ENCODE measurements around the gene WASF2.

WASF2 gene

DNA sequence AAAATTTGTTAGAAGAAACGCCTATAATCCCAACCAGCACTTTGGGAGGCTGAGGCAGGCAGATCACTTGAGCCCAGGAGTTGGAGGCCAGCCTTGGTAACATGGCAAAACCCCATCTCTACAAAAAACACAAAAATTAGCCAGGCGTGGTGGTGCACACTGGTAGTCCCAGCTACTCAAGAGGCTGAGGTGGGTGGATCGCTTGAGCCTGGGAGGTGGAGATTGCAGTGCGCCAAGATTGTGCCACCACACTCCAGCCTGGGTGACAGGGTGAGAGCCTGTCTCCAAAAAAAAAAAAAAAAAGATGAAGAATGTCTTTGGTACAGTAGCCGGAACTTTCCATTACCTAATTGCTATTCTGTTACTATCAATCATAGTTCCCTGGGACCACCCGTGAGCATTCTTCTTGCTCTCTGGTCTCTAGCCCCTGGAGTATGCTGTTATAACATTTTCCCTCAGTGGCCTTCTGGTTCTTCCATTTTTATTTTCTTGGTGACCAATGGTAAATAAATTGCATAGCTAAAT is 43.4 kb downstream of the WASF2 start:
- no peak overlapping the region for H3K4me3 ChIP-seq (replicated peaks; ENCODE audit: insufficient read depth, low read length)
- no peaks in the 10 kb centered on the region for H3K27me3 ChIP-seq (ENCODE audit: insufficient read depth, poor library complexity, severe bottlenecking)
- no peak overlapping the region for H3K27ac ChIP-seq (replicated peaks)
- TF ChIP-seq, protein P1, sequence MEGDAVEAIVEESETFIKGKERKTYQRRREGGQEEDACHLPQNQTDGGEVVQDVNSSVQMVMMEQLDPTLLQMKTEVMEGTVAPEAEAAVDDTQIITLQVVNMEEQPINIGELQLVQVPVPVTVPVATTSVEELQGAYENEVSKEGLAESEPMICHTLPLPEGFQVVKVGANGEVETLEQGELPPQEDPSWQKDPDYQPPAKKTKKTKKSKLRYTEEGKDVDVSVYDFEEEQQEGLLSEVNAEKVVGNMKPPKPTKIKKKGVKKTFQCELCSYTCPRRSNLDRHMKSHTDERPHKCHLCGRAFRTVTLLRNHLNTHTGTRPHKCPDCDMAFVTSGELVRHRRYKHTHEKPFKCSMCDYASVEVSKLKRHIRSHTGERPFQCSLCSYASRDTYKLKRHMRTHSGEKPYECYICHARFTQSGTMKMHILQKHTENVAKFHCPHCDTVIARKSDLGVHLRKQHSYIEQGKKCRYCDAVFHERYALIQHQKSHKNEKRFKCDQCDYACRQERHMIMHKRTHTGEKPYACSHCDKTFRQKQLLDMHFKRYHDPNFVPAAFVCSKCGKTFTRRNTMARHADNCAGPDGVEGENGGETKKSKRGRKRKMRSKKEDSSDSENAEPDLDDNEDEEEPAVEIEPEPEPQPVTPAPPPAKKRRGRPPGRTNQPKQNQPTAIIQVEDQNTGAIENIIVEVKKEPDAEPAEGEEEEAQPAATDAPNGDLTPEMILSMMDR (IDR thresholded peaks at IDR 0.05; ENCODE audit: insufficient read depth, low read length), result no peak
- TF ChIP-seq SPI1 (IDR thresholded peaks at IDR 0.05; ENCODE audit: borderline replicate concordance, low read depth) (no peak), POLR2AphosphoS5 (IDR thresholded peaks at IDR 0.05; ENCODE audit: low read depth) (no peak)
- DNase-seq (ENCODE audit: low read depth in 1 of 2, low spot score in 1 of 2), result no peak

GRCh38 chr1:27445177-27445936 is 44.6 kb downstream of the WASF2 start:
- no peak overlapping the region for H3K27ac ChIP-seq (replicated peaks)
- no peak for DNase-seq (ENCODE audit: low read depth in 1 of 2, low spot score in 1 of 2)
- no peaks in the 10 kb centered on the region for H3K27me3 ChIP-seq (ENCODE audit: insufficient read depth, poor library complexity, severe bottlenecking)
- TF ChIP-seq, protein P1 (IDR thresholded peaks at IDR 0.05; ENCODE audit: insufficient read depth, low read length), result no peak
- no peak overlapping the region for H3K4me3 ChIP-seq (replicated peaks; ENCODE audit: insufficient read depth, low read length)

- TF ChIP-seq, protein P2, sequence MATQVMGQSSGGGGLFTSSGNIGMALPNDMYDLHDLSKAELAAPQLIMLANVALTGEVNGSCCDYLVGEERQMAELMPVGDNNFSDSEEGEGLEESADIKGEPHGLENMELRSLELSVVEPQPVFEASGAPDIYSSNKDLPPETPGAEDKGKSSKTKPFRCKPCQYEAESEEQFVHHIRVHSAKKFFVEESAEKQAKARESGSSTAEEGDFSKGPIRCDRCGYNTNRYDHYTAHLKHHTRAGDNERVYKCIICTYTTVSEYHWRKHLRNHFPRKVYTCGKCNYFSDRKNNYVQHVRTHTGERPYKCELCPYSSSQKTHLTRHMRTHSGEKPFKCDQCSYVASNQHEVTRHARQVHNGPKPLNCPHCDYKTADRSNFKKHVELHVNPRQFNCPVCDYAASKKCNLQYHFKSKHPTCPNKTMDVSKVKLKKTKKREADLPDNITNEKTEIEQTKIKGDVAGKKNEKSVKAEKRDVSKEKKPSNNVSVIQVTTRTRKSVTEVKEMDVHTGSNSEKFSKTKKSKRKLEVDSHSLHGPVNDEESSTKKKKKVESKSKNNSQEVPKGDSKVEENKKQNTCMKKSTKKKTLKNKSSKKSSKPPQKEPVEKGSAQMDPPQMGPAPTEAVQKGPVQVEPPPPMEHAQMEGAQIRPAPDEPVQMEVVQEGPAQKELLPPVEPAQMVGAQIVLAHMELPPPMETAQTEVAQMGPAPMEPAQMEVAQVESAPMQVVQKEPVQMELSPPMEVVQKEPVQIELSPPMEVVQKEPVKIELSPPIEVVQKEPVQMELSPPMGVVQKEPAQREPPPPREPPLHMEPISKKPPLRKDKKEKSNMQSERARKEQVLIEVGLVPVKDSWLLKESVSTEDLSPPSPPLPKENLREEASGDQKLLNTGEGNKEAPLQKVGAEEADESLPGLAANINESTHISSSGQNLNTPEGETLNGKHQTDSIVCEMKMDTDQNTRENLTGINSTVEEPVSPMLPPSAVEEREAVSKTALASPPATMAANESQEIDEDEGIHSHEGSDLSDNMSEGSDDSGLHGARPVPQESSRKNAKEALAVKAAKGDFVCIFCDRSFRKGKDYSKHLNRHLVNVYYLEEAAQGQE (IDR thresholded peaks at IDR 0.05; ENCODE audit: insufficient replicate concordance, low read depth), result no peak
- TF ChIP-seq SPI1 (IDR thresholded peaks at IDR 0.05; ENCODE audit: borderline replicate concordance, low read depth), result no peak
- TF ChIP-seq POLR2AphosphoS5 (IDR thresholded peaks at IDR 0.05; ENCODE audit: low read depth), result no peak
- TF ChIP-seq GABPA (IDR thresholded peaks at IDR 0.05; ENCODE audit: low read depth), result no peak
- TF ChIP-seq, protein P1 (IDR thresholded peaks at IDR 0.05; ENCODE audit: insufficient read depth, low read length), result no peak
- no peak for DNase-seq (ENCODE audit: low read depth in 1 of 2, low spot score in 1 of 2)
- no peaks in the 10 kb centered on the region for H3K27me3 ChIP-seq (ENCODE audit: insufficient read depth, poor library complexity, severe bottlenecking)
- H3K4me3 ChIP-seq (replicated peaks; ENCODE audit: insufficient read depth, low read length), result no peak overlapping the region
- H3K27ac ChIP-seq (replicated peaks), result no peak overlapping the region
These were observed 45.3 kb downstream of the WASF2 start for GRCh38 chr1:27444632-27445031.

DNA sequence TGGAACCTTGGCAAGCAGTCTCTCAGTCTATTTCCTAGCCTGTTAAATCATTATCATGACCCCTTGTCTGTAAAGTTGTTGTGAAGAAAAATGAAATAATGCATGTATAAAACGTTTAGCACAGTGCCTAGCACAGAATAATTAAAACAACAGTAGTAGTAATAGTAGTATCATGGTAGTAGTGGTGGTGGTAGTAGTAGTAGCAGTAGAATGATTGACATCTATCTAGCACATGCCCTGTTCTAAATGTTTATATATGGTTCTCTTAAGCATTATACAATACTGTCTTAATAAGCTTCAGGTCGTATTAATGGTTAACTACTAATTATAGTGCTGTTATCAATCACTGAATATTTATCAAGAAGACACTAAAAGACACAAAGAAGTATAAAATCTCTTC is 50.8 kb downstream of the WASF2 start:
- DNase-seq (ENCODE audit: low read depth in 1 of 2, low spot score in 1 of 2), result no peak
- no peak for TF ChIP-seq GABPA (IDR thresholded peaks at IDR 0.05; ENCODE audit: low read depth)
- no peak for TF ChIP-seq POLR2AphosphoS5 (IDR thresholded peaks at IDR 0.05; ENCODE audit: low read depth)
- no peak for TF ChIP-seq SPI1 (IDR thresholded peaks at IDR 0.05; ENCODE audit: borderline replicate concordance, low read depth)
- TF ChIP-seq, protein P2 (IDR thresholded peaks at IDR 0.05; ENCODE audit: insufficient replicate concordance, low read depth), result no peak
- TF ChIP-seq, protein P1 (IDR thresholded peaks at IDR 0.05; ENCODE audit: insufficient read depth, low read length), result no peak
- Histone ChIP-seq H3K4me3 (replicated peaks; ENCODE audit: insufficient read depth, low read length) (no peak overlapping the region), H3K27ac (replicated peaks) (no peak overlapping the region), H3K27me3 (ENCODE audit: insufficient read depth, poor library complexity, severe bottlenecking) (no peaks in the 10 kb centered on the region)
